Keratinocyte (primary cell): ENCODE measurements around the gene PPEF2.

Source experiments
- EZH2 ChIP-seq: IDR thresholded peaks from one replicate; pipeline ENCODE4 v1.6.1; 2012; ENCODE audit warnings: inconsistent platforms, mild to moderate bottlenecking, low read length, moderate library complexity
- TF ChIP-seq, protein P1 (sequence below), 3 experiments: IDR thresholded peaks in 1 of 3; conservative IDR thresholded peaks in 1 of 3; optimal IDR thresholded peaks in 1 of 3; 2 replicates in 2 of 3; 3 replicates in 1 of 3; pipeline versions ENCODE3 to v1.5.1; 2011; ENCODE audit warnings: low read length in 3 of 3, mild to moderate bottlenecking in 3 of 3, moderate library complexity in 2 of 3, control low read depth in 1 of 3, inconsistent platforms in 1 of 3; ENCODE audit not compliant: insufficient read depth in 2 of 3; ENCODE audit errors: extremely low read depth in 1 of 3

DNA sequence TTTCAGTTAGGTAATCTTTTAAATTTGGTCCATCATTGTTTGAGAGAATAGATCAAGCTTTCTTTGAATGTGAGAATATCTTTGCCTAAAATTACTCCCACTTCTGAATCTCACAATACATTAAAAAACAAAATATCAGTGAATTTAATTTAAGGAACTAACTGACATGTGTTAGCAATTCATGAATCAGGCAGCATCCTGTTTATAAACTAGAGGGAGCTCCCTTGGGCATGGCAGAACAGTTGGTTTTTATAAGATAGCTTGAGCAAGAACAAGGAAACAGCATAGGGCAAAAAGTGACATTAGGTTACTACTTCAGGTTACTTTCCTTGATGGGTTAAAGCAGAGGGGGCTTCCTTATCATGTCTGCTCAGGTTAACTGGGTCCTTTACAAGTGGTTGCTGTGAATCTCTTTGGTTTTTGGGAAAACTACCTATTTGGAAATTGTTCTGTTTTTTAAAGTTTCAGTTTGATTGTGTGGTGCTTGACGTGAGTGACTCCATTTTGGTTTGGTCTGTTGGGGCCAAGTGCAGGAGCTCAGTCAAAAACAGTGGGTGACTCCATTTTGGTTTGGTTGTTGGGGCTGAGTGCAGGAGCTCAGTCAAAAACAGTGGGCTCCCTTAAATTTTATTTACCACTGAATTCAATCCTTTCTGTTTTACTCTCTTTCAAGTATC, 68.0 kb downstream of the PPEF2 start:
- TF ChIP-seq, protein P1, sequence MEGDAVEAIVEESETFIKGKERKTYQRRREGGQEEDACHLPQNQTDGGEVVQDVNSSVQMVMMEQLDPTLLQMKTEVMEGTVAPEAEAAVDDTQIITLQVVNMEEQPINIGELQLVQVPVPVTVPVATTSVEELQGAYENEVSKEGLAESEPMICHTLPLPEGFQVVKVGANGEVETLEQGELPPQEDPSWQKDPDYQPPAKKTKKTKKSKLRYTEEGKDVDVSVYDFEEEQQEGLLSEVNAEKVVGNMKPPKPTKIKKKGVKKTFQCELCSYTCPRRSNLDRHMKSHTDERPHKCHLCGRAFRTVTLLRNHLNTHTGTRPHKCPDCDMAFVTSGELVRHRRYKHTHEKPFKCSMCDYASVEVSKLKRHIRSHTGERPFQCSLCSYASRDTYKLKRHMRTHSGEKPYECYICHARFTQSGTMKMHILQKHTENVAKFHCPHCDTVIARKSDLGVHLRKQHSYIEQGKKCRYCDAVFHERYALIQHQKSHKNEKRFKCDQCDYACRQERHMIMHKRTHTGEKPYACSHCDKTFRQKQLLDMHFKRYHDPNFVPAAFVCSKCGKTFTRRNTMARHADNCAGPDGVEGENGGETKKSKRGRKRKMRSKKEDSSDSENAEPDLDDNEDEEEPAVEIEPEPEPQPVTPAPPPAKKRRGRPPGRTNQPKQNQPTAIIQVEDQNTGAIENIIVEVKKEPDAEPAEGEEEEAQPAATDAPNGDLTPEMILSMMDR (optimal IDR thresholded peaks at IDR 0.05 in 1 of 3, IDR thresholded peaks at IDR 0.05 in 1 of 3, conservative IDR thresholded peaks at IDR 0.05 in 1 of 3; ENCODE audit: extremely low read depth in 1 of 3, insufficient read depth in 2 of 3, low read length in 3 of 3), result no peak
- no peak for TF ChIP-seq EZH2
